CD14-positive monocyte (primary cell): ENCODE measurements around the gene CDCA8. TPM values are rescaled to one million over a fixed set of nuclear protein-coding genes. Genes with fewer than 3 reads are reported as not detected.

Experiments
- DNase-seq, 3 donors: peaks; one replicate each; pipeline ENCODE4 v3.0.0-alpha.2; 2011 to 2022
- H2AFZ ChIP-seq: 2 replicates; pipeline ENCODE4 v1.6.0; 2012; ENCODE audit warnings: mild to moderate bottlenecking, low read depth, low read length, inconsistent platforms; ENCODE audit not compliant: insufficient read depth, poor library complexity, severe bottlenecking
- H3K27ac ChIP-seq, 2 donors: 1 replicate in 1 of 2; 2 replicates in 1 of 2; pipeline ENCODE4 v1.5.1; 2012 to 2013; ENCODE audit warnings: low read length in 2 of 2, control low read depth in 1 of 2, inconsistent platforms in 1 of 2, low read depth in 1 of 2, mild to moderate bottlenecking in 1 of 2
- H3K27me3 ChIP-seq, 2 donors: one replicate each; pipeline versions ENCODE4 v1.6.0 to v1.6.1; 2011 to 2013; ENCODE audit warnings: low read length in 2 of 2; ENCODE audit not compliant: control insufficient read depth in 2 of 2, insufficient read depth in 2 of 2
- H3K36me3 ChIP-seq, 2 donors: replicated peaks in 1 of 2; 1 replicate in 1 of 2; 2 replicates in 1 of 2; pipeline versions ENCODE4 v1.5.1 to v1.6.1; 2012 to 2013; ENCODE audit warnings: low read length in 2 of 2, control low read depth in 1 of 2, inconsistent platforms in 1 of 2, mild to moderate bottlenecking in 1 of 2; ENCODE audit not compliant: insufficient read depth in 2 of 2, control insufficient read depth in 1 of 2
- H3K4me1 ChIP-seq, 2 donors: 1 replicate in 1 of 2; 2 replicates in 1 of 2; pipeline versions ENCODE4 v1.5.1 to v1.6.1; 2012 to 2013; ENCODE audit warnings: low read length in 2 of 2, control low read depth in 1 of 2, inconsistent platforms in 1 of 2, mild to moderate bottlenecking in 1 of 2, moderate library complexity in 1 of 2; ENCODE audit not compliant: insufficient read depth in 2 of 2, control insufficient read depth in 1 of 2
- H3K4me2 ChIP-seq: replicated peaks from 2 replicates; pipeline ENCODE3; 2012; ENCODE audit warnings: low read length, moderate library complexity, mild to moderate bottlenecking; ENCODE audit not compliant: poor library complexity, severe bottlenecking; ENCODE audit errors: extremely low read depth
- H3K4me3 ChIP-seq, 3 experiments: fragments of 200-600 bp in 1 of 3; sonication (generic) in 1 of 3; replicated peaks in 1 of 3; 1 replicate in 2 of 3; 2 replicates in 1 of 3; pipeline ENCODE4 v1.5.1; 2011 to 2013; ENCODE audit warnings: low read length in 3 of 3, mild to moderate bottlenecking in 3 of 3, control low read depth in 2 of 3, low read depth in 2 of 3, inconsistent platforms in 1 of 3, moderate library complexity in 1 of 3
- H3K79me2 ChIP-seq: 2 replicates; pipeline ENCODE4 v1.6.0; 2012; ENCODE audit warnings: mild to moderate bottlenecking, control low read depth, inconsistent platforms, low read length, moderate library complexity; ENCODE audit not compliant: insufficient read depth
- H3K9ac ChIP-seq: 2 replicates; pipeline ENCODE4 v1.6.0; 2017; ENCODE audit warnings: low read length, mild to moderate bottlenecking; ENCODE audit not compliant: insufficient read depth, poor library complexity, severe bottlenecking
- H3K9me3 ChIP-seq, 2 donors: replicated peaks in 1 of 2; 1 replicate in 1 of 2; 2 replicates in 1 of 2; pipeline versions ENCODE4 v1.5.1 to v1.6.1; 2012 to 2013; ENCODE audit warnings: low read length in 2 of 2, control low read depth in 1 of 2; ENCODE audit not compliant: control insufficient read depth in 1 of 2, insufficient read depth in 1 of 2
- H4K20me1 ChIP-seq: 2 replicates; pipeline ENCODE4 v1.6.0; 2012; ENCODE audit warnings: mild to moderate bottlenecking, low read length, control low read depth, moderate library complexity; ENCODE audit not compliant: insufficient read depth
- H3K27ac Mint-ChIP-seq, 7 donors: one replicate each; pipeline ENCODE4 v1.8.0; 2020; ENCODE audit warnings: mild to moderate bottlenecking in 7 of 7, mixed read lengths in 7 of 7, moderate library complexity in 6 of 7, inconsistent platforms in 2 of 7
- H3K27me3 Mint-ChIP-seq, 3 donors: one replicate each; pipeline ENCODE4 v1.8.0; 2021 to 2022; ENCODE audit warnings: low read depth in 3 of 3, mild to moderate bottlenecking in 3 of 3, mixed read lengths in 3 of 3, moderate library complexity in 3 of 3, inconsistent platforms in 1 of 3
- H3K36me3 Mint-ChIP-seq, 2 donors: one replicate each; pipeline ENCODE4 v1.8.0; 2020; ENCODE audit warnings: mixed read lengths in 2 of 2, inconsistent platforms in 1 of 2, mild to moderate bottlenecking in 1 of 2
- H3K4me1 Mint-ChIP-seq: one replicate; pipeline ENCODE4 v1.8.0; 2020; ENCODE audit warnings: mild to moderate bottlenecking, mixed read lengths
- H3K4me3 Mint-ChIP-seq, 2 donors: one replicate each; pipeline ENCODE4 v1.8.0; 2020; ENCODE audit warnings: mild to moderate bottlenecking in 2 of 2, mixed read lengths in 2 of 2, moderate library complexity in 1 of 2
- H3K9me3 Mint-ChIP-seq, 7 donors: one replicate each; pipeline ENCODE4 v1.8.0; 2020 to 2022; ENCODE audit warnings: mixed read lengths in 7 of 7, mild to moderate bottlenecking in 6 of 7, moderate library complexity in 6 of 7, inconsistent platforms in 2 of 7
- WGBS: methylation state at CpG from one replicate; pipeline ENCODE4 v1.1.5; 2013; ENCODE audit warnings: missing lambda C conversion rate; ENCODE audit not compliant: insufficient coverage; 5-methylcytosine and 5-hydroxymethylcytosine counted together
- intact Hi-C, 2 donors: fragments of 100-400 bp; cut with micrococcal nuclease; formaldehyde crosslinking; loops; one replicate each; pipeline versions ENCODE4 v1.15.0 to v1.15.1; 2023
- polyA plus RNA-seq, 3 donors: library from polyadenylated mRNA; depleted of rRNA in 1 of 3; unstranded in 2 of 3; stranded (reverse) in 1 of 3; fragments of 300-500 nt in 2 of 3; fragments of >200 nt in 1 of 3; fragmentation: Illumina TruSeq in 2 of 3; gene quantifications; 1 replicate in 2 of 3; 2 replicates in 1 of 3; pipeline ENCODE4 v1.2.3, GENCODE V29; 2012 to 2021
- TF ChIP-seq, protein P1 (sequence below): fragments of 200-600 bp; IDR thresholded peaks from one replicate; pipeline ENCODE4 v1.8.0; 2022; ENCODE audit warnings: antibody characterized with exemption, mild to moderate bottlenecking

The CDCA8 gene
- polyA plus RNA-seq, 3 donors: 0.09 to 0.67 (median 0.60) TPM

DNA sequence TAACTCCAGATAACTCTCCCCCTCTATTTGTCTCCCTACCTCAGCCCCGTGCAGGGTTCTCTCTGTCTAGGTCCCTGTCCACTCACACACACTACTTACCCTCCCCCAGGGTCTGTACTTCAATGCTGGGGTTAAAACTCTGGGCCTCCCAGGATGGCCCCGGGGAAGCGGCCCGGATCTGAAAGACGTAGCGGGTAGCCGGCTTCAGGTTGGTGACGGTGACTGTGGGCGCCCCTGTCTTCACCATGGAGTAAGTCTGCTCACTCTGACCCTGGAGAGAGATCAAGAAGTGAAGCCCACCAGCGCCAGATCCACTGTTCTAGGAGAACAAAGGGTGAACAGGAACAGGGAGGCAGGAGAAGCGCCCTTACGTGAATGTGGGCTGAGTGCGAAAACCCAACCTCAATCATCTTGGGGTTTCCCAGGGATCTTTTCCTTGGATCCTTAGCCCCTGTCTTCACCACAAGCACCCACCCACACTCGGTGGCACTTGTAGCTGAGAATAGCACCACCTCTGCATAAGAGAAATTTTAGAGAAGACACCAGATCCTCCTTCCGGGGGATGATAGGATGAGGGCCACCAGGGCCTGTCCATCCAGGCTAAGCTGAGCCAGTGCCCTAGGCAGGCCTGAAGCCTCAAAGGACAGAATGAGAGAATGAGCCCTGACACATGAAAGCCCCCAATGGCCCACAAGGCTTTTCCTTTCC is 39.1 kb downstream of the CDCA8 start:
- Histone ChIP-seq H3K9me3 (no peaks in the 10 kb centered on the region), H3K27ac (no peak overlapping the region), H3K36me3 (no peaks in the 10 kb centered on the region), H3K9ac (no peak overlapping the region), H4K20me1 (no peaks in the 10 kb centered on the region), H2AFZ (no peak overlapping the region), H3K4me1 (no peaks in the 10 kb centered on the region), H3K4me3 (no peak overlapping the region), H3K4me2 (no peak overlapping the region), H3K79me2 (no peaks in the 10 kb centered on the region), H3K27me3 (peaks cover 3 to 21% of the 10 kb centered on the region in 2 donors)
- 98% methylated on average over 13 of the region's 15 CpGs for WGBS
- H3K4me1 Mint-ChIP-seq: peaks cover 3% of the 10 kb centered on the region
- no peaks in the 10 kb centered on the region for H3K9me3 Mint-ChIP-seq
- DNase-seq: no peak
- peaks cover 30 to 42% (median 40%) of the 10 kb centered on the region in 3 donors for H3K27me3 Mint-ChIP-seq
- no peaks in the 10 kb centered on the region for H3K36me3 Mint-ChIP-seq
- H3K4me3 Mint-ChIP-seq: no peak overlapping the region
- intact Hi-C loops: no loop called here
- TF ChIP-seq, protein P1, sequence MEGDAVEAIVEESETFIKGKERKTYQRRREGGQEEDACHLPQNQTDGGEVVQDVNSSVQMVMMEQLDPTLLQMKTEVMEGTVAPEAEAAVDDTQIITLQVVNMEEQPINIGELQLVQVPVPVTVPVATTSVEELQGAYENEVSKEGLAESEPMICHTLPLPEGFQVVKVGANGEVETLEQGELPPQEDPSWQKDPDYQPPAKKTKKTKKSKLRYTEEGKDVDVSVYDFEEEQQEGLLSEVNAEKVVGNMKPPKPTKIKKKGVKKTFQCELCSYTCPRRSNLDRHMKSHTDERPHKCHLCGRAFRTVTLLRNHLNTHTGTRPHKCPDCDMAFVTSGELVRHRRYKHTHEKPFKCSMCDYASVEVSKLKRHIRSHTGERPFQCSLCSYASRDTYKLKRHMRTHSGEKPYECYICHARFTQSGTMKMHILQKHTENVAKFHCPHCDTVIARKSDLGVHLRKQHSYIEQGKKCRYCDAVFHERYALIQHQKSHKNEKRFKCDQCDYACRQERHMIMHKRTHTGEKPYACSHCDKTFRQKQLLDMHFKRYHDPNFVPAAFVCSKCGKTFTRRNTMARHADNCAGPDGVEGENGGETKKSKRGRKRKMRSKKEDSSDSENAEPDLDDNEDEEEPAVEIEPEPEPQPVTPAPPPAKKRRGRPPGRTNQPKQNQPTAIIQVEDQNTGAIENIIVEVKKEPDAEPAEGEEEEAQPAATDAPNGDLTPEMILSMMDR: no peak
- no peak overlapping the region for H3K27ac Mint-ChIP-seq

DNA sequence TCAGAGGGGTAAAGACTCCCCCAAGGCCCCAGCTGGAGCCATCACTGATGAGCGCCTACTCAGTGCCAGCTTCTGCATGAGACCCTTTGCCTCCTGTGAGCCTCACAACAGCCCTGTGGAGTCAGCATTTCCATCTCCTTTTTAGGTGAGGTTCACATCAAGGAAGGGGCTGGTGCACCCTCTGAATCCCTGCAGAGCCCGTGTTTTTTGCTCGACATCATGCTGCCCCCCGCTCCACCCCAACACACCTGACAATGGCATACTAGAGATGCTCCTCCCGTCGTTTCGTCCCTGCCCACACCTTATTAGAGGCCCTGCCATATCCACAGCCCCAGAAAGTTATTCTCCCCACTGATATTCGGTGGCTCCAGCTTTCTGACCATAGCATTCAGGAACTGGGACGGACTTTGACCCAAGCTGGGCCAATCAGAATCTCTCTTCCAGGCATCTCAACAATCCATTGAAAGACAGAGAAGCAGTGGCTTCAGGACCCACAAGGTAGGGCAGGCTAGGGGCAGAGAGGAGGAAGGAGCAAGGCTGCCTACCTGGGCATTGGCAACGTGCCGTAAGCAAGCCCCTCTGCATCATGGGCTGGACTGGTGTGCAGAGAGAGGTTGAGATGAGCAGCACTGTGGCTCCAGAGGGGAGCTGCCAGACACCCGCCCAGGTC is 39.9 kb downstream of the CDCA8 start:
- H3K9me3 ChIP-seq: no peaks in the 10 kb centered on the region
- DNase-seq: no peak
- 92% methylated on average over 10 of the region's 12 CpGs for WGBS
- H3K36me3 Mint-ChIP-seq: no peaks in the 10 kb centered on the region
- no peaks in the 10 kb centered on the region for H3K4me1 ChIP-seq
- no peak overlapping the region for H3K4me3 ChIP-seq
- intact Hi-C loops: no loop called here
- H3K9ac ChIP-seq: no peak overlapping the region
- H3K36me3 ChIP-seq: no peaks in the 10 kb centered on the region
- H3K4me2 ChIP-seq: no peak overlapping the region
- H3K9me3 Mint-ChIP-seq: no peaks in the 10 kb centered on the region
- peaks cover 30 to 46% (median 45%) of the 10 kb centered on the region in 3 donors for H3K27me3 Mint-ChIP-seq
- peaks cover 3 to 24% of the 10 kb centered on the region in 2 donors for H3K27me3 ChIP-seq
- H3K4me1 Mint-ChIP-seq: peaks cover 3% of the 10 kb centered on the region
- no peaks in the 10 kb centered on the region for H3K79me2 ChIP-seq
- H2AFZ ChIP-seq: no peak overlapping the region
- TF ChIP-seq, protein P1: no peak
- H4K20me1 ChIP-seq: no peaks in the 10 kb centered on the region
- no peak overlapping the region for H3K4me3 Mint-ChIP-seq
- no peak overlapping the region for H3K27ac ChIP-seq
- no peak overlapping the region for H3K27ac Mint-ChIP-seq
